ENCODE measurements around the gene LNX1. TPM values are rescaled to one million over a fixed set of nuclear protein-coding genes. Genes with fewer than 3 reads are reported as not detected.

The LNX1 gene
- total RNA-seq, 4 donors from 2014 or later, result 0.29 to 12.9 (median 8.8) TPM

- TF ChIP-seq CTCF (IDR thresholded peaks at IDR 0.05), result no peak
- TF ChIP-seq POLR2A (IDR thresholded peaks at IDR 0.05), result no peak
- H3K9me3 ChIP-seq, result no peaks in the 10 kb centered on the region
- no peak overlapping the region for H3K27ac ChIP-seq
- no peak for DNase-seq
- no peaks in the 10 kb centered on the region for H3K36me3 ChIP-seq
- intact Hi-C loops (cut with DNase I; ENCODE audit: low total_unique reads), result no loop called here
- H3K4me3 ChIP-seq, result no peak overlapping the region
- H3K4me1 ChIP-seq, result no peaks in the 10 kb centered on the region
- no peaks in the 10 kb centered on the region for H3K27me3 ChIP-seq
Observed at GRCh38 chr4:53436251-53436650, 155.0 kb downstream of the LNX1 start.

DNA sequence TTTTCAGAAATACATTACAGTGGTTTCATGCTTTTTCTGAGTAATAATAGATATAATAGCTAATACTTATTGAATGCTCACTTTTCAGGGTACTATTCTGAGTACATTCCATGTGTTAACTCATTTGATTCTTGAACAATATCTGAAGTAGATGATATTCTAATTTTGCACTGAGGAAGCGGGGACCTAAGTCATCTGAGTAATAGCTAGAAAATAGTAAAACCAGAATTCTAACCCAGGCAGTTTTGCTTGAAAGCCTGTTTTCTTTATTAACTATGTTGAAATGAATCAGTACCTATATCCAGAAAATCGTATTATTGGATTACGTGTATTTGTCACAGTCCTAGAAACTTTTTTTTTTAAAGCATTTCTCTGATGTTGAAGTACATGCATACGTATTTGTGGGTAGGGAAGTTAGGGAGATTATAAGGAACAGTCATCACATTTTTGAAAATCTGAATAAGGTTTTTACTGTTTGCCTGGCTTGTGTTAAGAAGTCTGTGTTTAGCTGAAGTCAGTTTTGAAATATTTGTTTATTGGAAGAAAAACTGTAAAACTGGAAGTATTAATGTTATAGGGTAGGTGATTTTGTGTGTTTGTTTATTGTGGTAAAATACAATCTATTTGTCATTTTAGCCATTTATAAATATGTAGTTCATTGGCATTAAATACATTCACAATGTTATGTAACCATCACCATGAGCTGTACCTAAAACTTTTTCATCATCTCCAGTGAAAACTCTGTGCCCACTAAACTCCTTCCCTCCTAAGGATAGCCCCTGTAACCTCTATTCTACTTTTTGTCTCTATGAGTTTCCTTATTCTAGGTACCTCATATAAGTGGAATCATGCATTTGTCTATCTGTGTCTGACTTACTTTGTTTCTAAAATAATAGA, 158.5 kb downstream of the LNX1 start:
- H3K27ac ChIP-seq, result no peak overlapping the region
- no peak for DNase-seq
- H3K9me3 ChIP-seq, result no peaks in the 10 kb centered on the region
- intact Hi-C loops (cut with DNase I; ENCODE audit: low total_unique reads), result no loop called here
- no peaks in the 10 kb centered on the region for H3K36me3 ChIP-seq
- no peak overlapping the region for H3K4me3 ChIP-seq
- H3K4me1 ChIP-seq, result no peaks in the 10 kb centered on the region
- H3K27me3 ChIP-seq, result no peaks in the 10 kb centered on the region
- TF ChIP-seq CTCF (IDR thresholded peaks at IDR 0.05) (no peak), POLR2A (IDR thresholded peaks at IDR 0.05) (no peak)

- no peak overlapping the region for H3K27ac ChIP-seq
- no peak for TF ChIP-seq POLR2A (IDR thresholded peaks at IDR 0.05)
- TF ChIP-seq CTCF (IDR thresholded peaks at IDR 0.05), result no peak
- intact Hi-C loops (cut with DNase I; ENCODE audit: low total_unique reads), result no loop called here
- no peak overlapping the region for H3K4me3 ChIP-seq
- DNase-seq, result no peak
- no peaks in the 10 kb centered on the region for H3K9me3 ChIP-seq
- no peaks in the 10 kb centered on the region for H3K4me1 ChIP-seq
- H3K27me3 ChIP-seq, result no peaks in the 10 kb centered on the region
- no peaks in the 10 kb centered on the region for H3K36me3 ChIP-seq
Observed at GRCh38 chr4:53431052-53431451, 160.2 kb downstream of the LNX1 start.

GRCh38 chr4:53427366-53427765, 163.9 kb downstream of the LNX1 start:
- intact Hi-C loops (cut with DNase I; ENCODE audit: low total_unique reads), result no loop called here
- no peaks in the 10 kb centered on the region for H3K36me3 ChIP-seq
- H3K4me3 ChIP-seq, result no peak overlapping the region
- no peak for DNase-seq
- H3K9me3 ChIP-seq, result no peaks in the 10 kb centered on the region
- H3K4me1 ChIP-seq, result no peaks in the 10 kb centered on the region
- TF ChIP-seq CTCF (IDR thresholded peaks at IDR 0.05) (no peak), POLR2A (IDR thresholded peaks at IDR 0.05) (no peak)
- H3K27me3 ChIP-seq, result no peaks in the 10 kb centered on the region
- H3K27ac ChIP-seq, result no peak overlapping the region

DNA sequence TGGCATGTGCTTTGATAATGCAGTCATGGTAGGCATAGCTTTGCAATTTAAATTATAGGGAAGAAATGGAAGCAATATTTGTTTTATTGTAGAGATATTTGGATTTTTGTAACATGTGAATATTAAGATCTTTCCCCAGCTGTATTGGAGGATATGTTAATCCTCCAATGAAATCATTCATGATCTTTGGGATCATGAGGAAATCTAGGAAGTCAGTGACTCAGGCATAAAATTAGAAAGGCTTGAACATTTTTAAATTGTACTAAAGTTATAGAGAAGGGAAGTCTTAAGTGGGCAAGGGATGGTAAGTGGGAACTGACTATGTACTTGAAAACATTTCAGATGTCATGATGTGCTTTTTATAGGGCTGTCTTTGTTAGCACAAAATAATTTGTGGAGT, 167.0 kb downstream of the LNX1 start:
- no peaks in the 10 kb centered on the region for H3K4me1 ChIP-seq
- no peak for DNase-seq
- H3K36me3 ChIP-seq, result no peaks in the 10 kb centered on the region
- no peak for TF ChIP-seq POLR2A (IDR thresholded peaks at IDR 0.05)
- TF ChIP-seq CTCF (IDR thresholded peaks at IDR 0.05), result no peak
- no peak overlapping the region for H3K27ac ChIP-seq
- no peak overlapping the region for H3K4me3 ChIP-seq
- intact Hi-C loops (cut with DNase I; ENCODE audit: low total_unique reads), result no loop called here
- H3K9me3 ChIP-seq, result no peaks in the 10 kb centered on the region
- H3K27me3 ChIP-seq, result no peaks in the 10 kb centered on the region
